ENCODE results near the gene CELSR3.

CELSR3 gene

GRCh38 chr3:48642605-48643004 is 20.1 kb downstream of the CELSR3 start:
- TF ChIP-seq FOXM1 (IDR thresholded peaks at IDR 0.05; ENCODE audit: borderline replicate concordance, low read depth) (no peak), CEBPB (IDR thresholded peaks at IDR 0.05) (no peak), REST (IDR thresholded peaks at IDR 0.05; ENCODE audit: low read depth) (no peak)

- TF ChIP-seq TEAD4 (IDR thresholded peaks at IDR 0.05), result no peak
Measured at GRCh38 chr3:48641396-48641795, 21.3 kb downstream of the CELSR3 start.

GRCh38 chr3:48639944-48640606 is 22.6 kb downstream of the CELSR3 start:
- TF ChIP-seq USF1 (IDR thresholded peaks at IDR 0.05), result no peak
- TF ChIP-seq EP300 (IDR thresholded peaks at IDR 0.05; ENCODE audit: borderline replicate concordance), result no peak
- TF ChIP-seq NFIC (IDR thresholded peaks at IDR 0.05), result no peak
- TF ChIP-seq TCF12 (IDR thresholded peaks at IDR 0.05; ENCODE audit: low read depth), result no peak
- no peak for TF ChIP-seq FOXM1 (IDR thresholded peaks at IDR 0.05; ENCODE audit: borderline replicate concordance, low read depth)
- TF ChIP-seq TEAD4 (IDR thresholded peaks at IDR 0.05), result no peak
- TF ChIP-seq REST (IDR thresholded peaks at IDR 0.05; ENCODE audit: low read depth), result no peak
- no peak for TF ChIP-seq MAX (IDR thresholded peaks at IDR 0.05)
- TF ChIP-seq ZBTB7A (IDR thresholded peaks at IDR 0.05; ENCODE audit: low read depth), result no peak
- no peak for TF ChIP-seq RAD21 (IDR thresholded peaks at IDR 0.05; ENCODE audit: low read depth)
- no peak for TF ChIP-seq YY1 (IDR thresholded peaks at IDR 0.05; ENCODE audit: low read depth)
- no peak for TF ChIP-seq CEBPB (IDR thresholded peaks at IDR 0.05)
- no peak for TF ChIP-seq TAF1 (IDR thresholded peaks at IDR 0.05; ENCODE audit: low read depth)
- no peak for TF ChIP-seq CREB1 (IDR thresholded peaks at IDR 0.05; ENCODE audit: low read depth)
- TF ChIP-seq EGR1 (IDR thresholded peaks at IDR 0.05), result no peak

GRCh38 chr3:48637305-48637704 is 25.4 kb downstream of the CELSR3 start:
- TF ChIP-seq EP300 (IDR thresholded peaks at IDR 0.05; ENCODE audit: borderline replicate concordance) (no peak), YY1 (IDR thresholded peaks at IDR 0.05; ENCODE audit: low read depth) (no peak), RAD21 (IDR thresholded peaks at IDR 0.05; ENCODE audit: low read depth) (no peak), USF1 (IDR thresholded peaks at IDR 0.05) (no peak), EGR1 (IDR thresholded peaks at IDR 0.05) (no peak), TCF12 (IDR thresholded peaks at IDR 0.05; ENCODE audit: low read depth) (no peak), MAX (IDR thresholded peaks at IDR 0.05) (no peak), TEAD4 (IDR thresholded peaks at IDR 0.05) (no peak), REST (IDR thresholded peaks at IDR 0.05; ENCODE audit: low read depth) (no peak), TAF1 (IDR thresholded peaks at IDR 0.05; ENCODE audit: low read depth) (no peak), FOXM1 (IDR thresholded peaks at IDR 0.05; ENCODE audit: borderline replicate concordance, low read depth) (no peak), CREB1 (IDR thresholded peaks at IDR 0.05; ENCODE audit: low read depth) (no peak), NFIC (IDR thresholded peaks at IDR 0.05) (no peak), ZBTB7A (IDR thresholded peaks at IDR 0.05; ENCODE audit: low read depth) (no peak), CEBPB (IDR thresholded peaks at IDR 0.05) (no peak)

GRCh38 chr3:48636149-48636655 is 26.5 kb downstream of the CELSR3 start:
- no peak for TF ChIP-seq REST (IDR thresholded peaks at IDR 0.05; ENCODE audit: low read depth)
- no peak for TF ChIP-seq USF1 (IDR thresholded peaks at IDR 0.05)
- TF ChIP-seq TEAD4 (IDR thresholded peaks at IDR 0.05), result no peak
- TF ChIP-seq TAF1 (IDR thresholded peaks at IDR 0.05; ENCODE audit: low read depth), result no peak
- TF ChIP-seq RAD21 (IDR thresholded peaks at IDR 0.05; ENCODE audit: low read depth), result no peak
- no peak for TF ChIP-seq MAX (IDR thresholded peaks at IDR 0.05)
- no peak for TF ChIP-seq CEBPB (IDR thresholded peaks at IDR 0.05)
- TF ChIP-seq EP300 (IDR thresholded peaks at IDR 0.05; ENCODE audit: borderline replicate concordance), result no peak
- TF ChIP-seq EGR1 (IDR thresholded peaks at IDR 0.05), result no peak
- TF ChIP-seq YY1 (IDR thresholded peaks at IDR 0.05; ENCODE audit: low read depth), result no peak
- no peak for TF ChIP-seq FOXM1 (IDR thresholded peaks at IDR 0.05; ENCODE audit: borderline replicate concordance, low read depth)
- TF ChIP-seq TCF12 (IDR thresholded peaks at IDR 0.05; ENCODE audit: low read depth), result no peak
- TF ChIP-seq NFIC (IDR thresholded peaks at IDR 0.05), result no peak
- no peak for TF ChIP-seq CREB1 (IDR thresholded peaks at IDR 0.05; ENCODE audit: low read depth)
